Breast epithelium (tissue), 4 donors: Measurements from ENCODE around the gene CDC42EP4. TPM values are rescaled to one million over a fixed set of nuclear protein-coding genes. Genes with fewer than 3 reads are reported as not detected.
"Not testable (repeated sequence)": the region's sequence is repeated elsewhere in the genome, so short reads cannot be mapped to it uniquely, and the experiment has no call there.

Experiments
- DNase-seq, 2 donors: peaks; one replicate each; pipeline ENCODE4 v3.0.0-alpha.2; 2019; ENCODE audit warnings: low spot score in 2 of 2
- H3K27ac ChIP-seq, 2 donors: fragments of 200-600 bp; sonication (generic) in 1 of 2; one replicate each; pipeline ENCODE4 v1.5.1; 2016 to 2019; ENCODE audit warnings: mild to moderate bottlenecking in 1 of 2
- H3K27me3 ChIP-seq, 2 donors: fragments of 200-600 bp; sonication (generic) in 1 of 2; one replicate each; pipeline versions ENCODE4 v1.5.1 to v1.6.0; 2017 to 2019; ENCODE audit warnings: control low read depth in 1 of 2, mild to moderate bottlenecking in 1 of 2
- H3K36me3 ChIP-seq: fragments of 200-600 bp; one replicate; pipeline ENCODE4 v1.5.1; 2019
- H3K4me1 ChIP-seq, 2 donors: fragments of 200-600 bp; sonication (generic); one replicate each; pipeline ENCODE4 v1.5.1; 2016 to 2019; ENCODE audit warnings: control low read depth in 1 of 2
- H3K4me3 ChIP-seq, 3 donors: fragments of 200-600 bp; sonication (generic); 1 replicate in 2 of 3; 2 replicates in 1 of 3; pipeline ENCODE4 v1.5.1; 2016 to 2019; ENCODE audit warnings: mild to moderate bottlenecking in 3 of 3, moderate library complexity in 2 of 3
- H3K9me3 ChIP-seq, 2 donors: fragments of 200-600 bp; sonication (generic) in 1 of 2; one replicate each; pipeline ENCODE4 v1.5.1; 2016 to 2019; ENCODE audit warnings: control low read depth in 1 of 2
- CTCF ChIP-seq, 3 donors: fragments of 450-650 bp; IDR thresholded peaks; one replicate each; pipeline ENCODE4 v1.5.1; 2016 to 2017; ENCODE audit warnings: antibody characterized with exemption in 3 of 3, mild to moderate bottlenecking in 3 of 3, moderate library complexity in 3 of 3
- POLR2A ChIP-seq: fragments of 450-650 bp; IDR thresholded peaks from one replicate; pipeline ENCODE4 v1.6.1; 2016; ENCODE audit warnings: antibody characterized with exemption, mild to moderate bottlenecking, moderate library complexity
- POLR2AphosphoS5 ChIP-seq, 3 donors: sonication (generic); formaldehyde crosslinking; IDR thresholded peaks; one replicate each; pipeline ENCODE4 v1.6.1; 2017; ENCODE audit warnings: antibody characterized with exemption in 3 of 3
- intact Hi-C: fragments of 100-400 bp; cut with DNase I; formaldehyde crosslinking; loops from one replicate; pipeline ENCODE4 v1.15.1; 2023; ENCODE audit warnings: low total_unique reads
- total RNA-seq, 3 donors: library from RNA; depleted of rRNA; stranded (reverse); fragments of >200 nt; gene quantifications; one replicate each; pipeline ENCODE4 v1.1.0, GENCODE V29; 2016

CDC42EP4 gene
- total RNA-seq, 3 donors from 2014 or later = 71.0 to 141 (median 112) TPM

- Histone ChIP-seq H3K4me1 (no peaks in the 10 kb centered on the region), H3K27me3 (no peaks in the 10 kb centered on the region), H3K9me3 (no peaks in the 10 kb centered on the region), H3K27ac (no peak overlapping the region), H3K4me3 (no peak overlapping the region), H3K36me3 (no peaks in the 10 kb centered on the region)
- TF ChIP-seq CTCF (IDR thresholded peaks at IDR 0.05) (no peak), POLR2AphosphoS5 (IDR thresholded peaks at IDR 0.05) (no peak), POLR2A (no peak)
- DNase-seq = no peak
- intact Hi-C loops = no loop called here
These were observed 43.0 kb downstream of the CDC42EP4 start for GRCh38 chr17:73268582-73269328.

GRCh38 chr17:73267648-73268537, 43.9 kb downstream of the CDC42EP4 start:
- Histone ChIP-seq H3K4me3 (no peak overlapping the region), H3K36me3 (no peaks in the 10 kb centered on the region), H3K27ac (peak overlapping the region in 1 of 2 donors; percentile 1), H3K4me1 (no peaks in the 10 kb centered on the region), H3K27me3 (no peaks in the 10 kb centered on the region), H3K9me3 (no peaks in the 10 kb centered on the region)
- TF ChIP-seq CTCF (IDR thresholded peaks at IDR 0.05) (no peak), POLR2A (no peak), POLR2AphosphoS5 (IDR thresholded peaks at IDR 0.05) (no peak)
- intact Hi-C loops = no loop called here
- no peak for DNase-seq

GRCh38 chr17:73266796-73267195, 45.0 kb downstream of the CDC42EP4 start:
- Histone ChIP-seq H3K4me3 (no peak overlapping the region), H3K27me3 (no peaks in the 10 kb centered on the region), H3K4me1 (peaks cover 0 to 2% of the 10 kb centered on the region in 2 donors), H3K27ac (no peak overlapping the region), H3K36me3 (no peaks in the 10 kb centered on the region), H3K9me3 (no peaks in the 10 kb centered on the region)
- TF ChIP-seq POLR2AphosphoS5 (IDR thresholded peaks at IDR 0.05) = no peak
- TF ChIP-seq POLR2A = no peak
- intact Hi-C loops = no loop called here
- no peak for DNase-seq

GRCh38 chr17:73265646-73266640, 45.9 kb downstream of the CDC42EP4 start:
- Histone ChIP-seq H3K4me1 (peaks cover 0 to 4% of the 10 kb centered on the region in 2 donors), H3K27me3 (no peaks in the 10 kb centered on the region), H3K9me3 (no peaks in the 10 kb centered on the region), H3K4me3 (no peak overlapping the region), H3K27ac (no peak overlapping the region), H3K36me3 (no peaks in the 10 kb centered on the region)
- intact Hi-C loops = loop anchor here (2.0 kb wide), 1 partner anchor 65 kb away; no protein-coding TSS in a partner anchor
- peak in 1 of 2 donors; percentile 60 for DNase-seq
- TF ChIP-seq CTCF (IDR thresholded peaks at IDR 0.05) (no peak), POLR2AphosphoS5 (IDR thresholded peaks at IDR 0.05) (no peak), POLR2A (no peak)

GRCh38 chr17:73264448-73264847, 47.4 kb downstream of the CDC42EP4 start:
- DNase-seq, H3K27ac ChIP-seq, H3K4me1 ChIP-seq, H3K36me3 ChIP-seq, H3K4me3 ChIP-seq, H3K27me3 ChIP-seq, H3K9me3 ChIP-seq: not testable (repeated sequence)
- intact Hi-C loops = loop anchor here (2.0 kb wide), 1 partner anchor 66 kb away; no protein-coding TSS in a partner anchor
